Transverse colon (tissue), 4 donors: Measurements from ENCODE around the gene NT5DC2.

Experiments
- EP300 ChIP-seq: sonication (generic); formaldehyde crosslinking; IDR thresholded peaks from one replicate; pipeline ENCODE4 v1.6.1; 2017; ENCODE audit warnings: antibody characterized with exemption, low read depth
- POLR2AphosphoS5 ChIP-seq, 3 donors: sonication (generic); formaldehyde crosslinking; IDR thresholded peaks; one replicate each; pipeline ENCODE4 v1.6.1; 2016; ENCODE audit warnings: antibody characterized with exemption in 3 of 3
- TF ChIP-seq, protein P1 (sequence below), 5 experiments: fragments of 200-600 bp in 3 of 5; fragments of 450-650 bp in 2 of 5; sonication (generic) in 3 of 5; IDR thresholded peaks; 1 replicate in 2 of 5; 2 replicates in 3 of 5; pipeline ENCODE4 v1.5.1; 2016 to 2017; ENCODE audit warnings: antibody characterized with exemption in 5 of 5, inconsistent platforms in 3 of 5, mild to moderate bottlenecking in 2 of 5, moderate library complexity in 1 of 5

DNA sequence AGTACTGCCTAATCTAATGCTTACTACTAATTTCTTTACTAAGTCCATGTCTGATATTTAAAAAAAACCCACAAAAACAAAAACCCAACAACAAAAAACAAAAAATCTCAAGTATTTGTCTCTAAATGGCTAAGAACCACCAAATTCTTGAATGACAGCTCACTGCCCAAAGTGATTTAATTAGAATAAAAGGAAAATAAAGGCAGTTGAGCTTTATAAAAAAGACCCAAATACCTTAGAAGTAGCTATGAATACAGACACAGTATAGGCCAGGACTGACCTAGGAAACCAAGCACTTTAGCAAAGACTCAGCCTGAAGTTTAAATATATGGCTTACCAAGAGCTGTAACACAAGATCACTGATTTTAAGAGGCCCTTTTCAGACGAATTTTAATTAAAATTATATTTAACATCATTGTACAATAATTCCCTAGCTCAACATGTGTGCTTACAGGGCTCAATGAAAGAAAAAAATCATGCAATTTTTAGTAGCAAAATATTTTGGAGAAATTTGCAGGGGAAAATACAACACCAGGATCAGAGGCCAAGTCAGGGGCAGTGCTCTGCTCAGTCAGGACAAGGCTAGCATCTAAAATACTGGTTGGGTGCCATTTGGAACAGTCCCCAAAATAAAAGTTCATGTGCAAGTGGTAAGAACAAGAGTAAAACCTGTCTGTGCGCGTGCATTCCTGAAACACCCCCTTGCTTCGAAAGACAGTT, 27.5 kb upstream of the NT5DC2 start:
- TF ChIP-seq, protein P1, sequence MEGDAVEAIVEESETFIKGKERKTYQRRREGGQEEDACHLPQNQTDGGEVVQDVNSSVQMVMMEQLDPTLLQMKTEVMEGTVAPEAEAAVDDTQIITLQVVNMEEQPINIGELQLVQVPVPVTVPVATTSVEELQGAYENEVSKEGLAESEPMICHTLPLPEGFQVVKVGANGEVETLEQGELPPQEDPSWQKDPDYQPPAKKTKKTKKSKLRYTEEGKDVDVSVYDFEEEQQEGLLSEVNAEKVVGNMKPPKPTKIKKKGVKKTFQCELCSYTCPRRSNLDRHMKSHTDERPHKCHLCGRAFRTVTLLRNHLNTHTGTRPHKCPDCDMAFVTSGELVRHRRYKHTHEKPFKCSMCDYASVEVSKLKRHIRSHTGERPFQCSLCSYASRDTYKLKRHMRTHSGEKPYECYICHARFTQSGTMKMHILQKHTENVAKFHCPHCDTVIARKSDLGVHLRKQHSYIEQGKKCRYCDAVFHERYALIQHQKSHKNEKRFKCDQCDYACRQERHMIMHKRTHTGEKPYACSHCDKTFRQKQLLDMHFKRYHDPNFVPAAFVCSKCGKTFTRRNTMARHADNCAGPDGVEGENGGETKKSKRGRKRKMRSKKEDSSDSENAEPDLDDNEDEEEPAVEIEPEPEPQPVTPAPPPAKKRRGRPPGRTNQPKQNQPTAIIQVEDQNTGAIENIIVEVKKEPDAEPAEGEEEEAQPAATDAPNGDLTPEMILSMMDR (IDR thresholded peaks at IDR 0.05) = no peak
- TF ChIP-seq EP300 (no peak), POLR2AphosphoS5 (IDR thresholded peaks at IDR 0.05) (no peak)
